Fibroblast of lung (primary cell): ENCODE data around the gene INPPL1.

ENCODE experiments used
- EZH2 ChIP-seq: IDR thresholded peaks from 2 replicates; pipeline ENCODE4 v1.5.1; 2012; ENCODE audit warnings: low read length, control low read depth, mild to moderate bottlenecking; ENCODE audit errors: missing control alignments
- TF ChIP-seq, protein P1 (sequence below), 2 donors: IDR thresholded peaks in 1 of 2; conservative IDR thresholded peaks in 1 of 2; 1 replicate in 1 of 2; 2 replicates in 1 of 2; pipeline ENCODE4 v1.5.1; 2011 to 2012; ENCODE audit warnings: low read length in 2 of 2, control low read depth in 1 of 2, inconsistent platforms in 1 of 2, low read depth in 1 of 2, mild to moderate bottlenecking in 1 of 2

DNA sequence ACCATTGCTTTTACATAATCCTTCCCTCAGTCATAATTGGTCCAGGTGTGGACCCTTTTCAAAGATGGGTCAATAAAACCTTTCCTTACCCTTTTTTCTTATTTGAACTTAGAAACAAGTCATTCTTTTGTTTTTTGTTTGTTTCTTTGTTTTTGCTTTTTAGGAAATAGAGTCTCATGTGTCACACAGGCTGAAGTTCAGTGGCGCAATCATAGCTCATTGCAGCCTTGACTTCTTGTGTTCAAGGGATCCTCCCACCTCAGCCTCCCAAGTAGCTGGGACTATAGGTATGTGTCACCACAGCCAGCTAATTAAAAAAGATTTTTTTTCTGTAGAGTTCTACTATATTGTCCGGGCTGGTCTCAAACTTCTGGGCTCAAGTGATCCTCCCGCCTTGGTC is 28.8 kb downstream of the INPPL1 start:
- TF ChIP-seq, protein P1, sequence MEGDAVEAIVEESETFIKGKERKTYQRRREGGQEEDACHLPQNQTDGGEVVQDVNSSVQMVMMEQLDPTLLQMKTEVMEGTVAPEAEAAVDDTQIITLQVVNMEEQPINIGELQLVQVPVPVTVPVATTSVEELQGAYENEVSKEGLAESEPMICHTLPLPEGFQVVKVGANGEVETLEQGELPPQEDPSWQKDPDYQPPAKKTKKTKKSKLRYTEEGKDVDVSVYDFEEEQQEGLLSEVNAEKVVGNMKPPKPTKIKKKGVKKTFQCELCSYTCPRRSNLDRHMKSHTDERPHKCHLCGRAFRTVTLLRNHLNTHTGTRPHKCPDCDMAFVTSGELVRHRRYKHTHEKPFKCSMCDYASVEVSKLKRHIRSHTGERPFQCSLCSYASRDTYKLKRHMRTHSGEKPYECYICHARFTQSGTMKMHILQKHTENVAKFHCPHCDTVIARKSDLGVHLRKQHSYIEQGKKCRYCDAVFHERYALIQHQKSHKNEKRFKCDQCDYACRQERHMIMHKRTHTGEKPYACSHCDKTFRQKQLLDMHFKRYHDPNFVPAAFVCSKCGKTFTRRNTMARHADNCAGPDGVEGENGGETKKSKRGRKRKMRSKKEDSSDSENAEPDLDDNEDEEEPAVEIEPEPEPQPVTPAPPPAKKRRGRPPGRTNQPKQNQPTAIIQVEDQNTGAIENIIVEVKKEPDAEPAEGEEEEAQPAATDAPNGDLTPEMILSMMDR (conservative IDR thresholded peaks at IDR 0.05 in 1 of 2, IDR thresholded peaks at IDR 0.05 in 1 of 2; ENCODE audit: low read depth in 1 of 2, low read length in 2 of 2): no peak
- TF ChIP-seq EZH2: no peak
